Central memory CD4-positive, alpha-beta T cell (primary cell): ENCODE measurements around the gene HIVEP2.

ENCODE experiments used
- DNase-seq: peaks from one replicate; pipeline ENCODE4 v3.0.0; 2022

Gene HIVEP2

GRCh38 chr6:142726616-142727015 lies 218.4 kb downstream of the HIVEP2 start:
- DNase-seq = no peak

GRCh38 chr6:142725024-142725770 lies 219.8 kb downstream of the HIVEP2 start:
- DNase-seq = no peak

DNA sequence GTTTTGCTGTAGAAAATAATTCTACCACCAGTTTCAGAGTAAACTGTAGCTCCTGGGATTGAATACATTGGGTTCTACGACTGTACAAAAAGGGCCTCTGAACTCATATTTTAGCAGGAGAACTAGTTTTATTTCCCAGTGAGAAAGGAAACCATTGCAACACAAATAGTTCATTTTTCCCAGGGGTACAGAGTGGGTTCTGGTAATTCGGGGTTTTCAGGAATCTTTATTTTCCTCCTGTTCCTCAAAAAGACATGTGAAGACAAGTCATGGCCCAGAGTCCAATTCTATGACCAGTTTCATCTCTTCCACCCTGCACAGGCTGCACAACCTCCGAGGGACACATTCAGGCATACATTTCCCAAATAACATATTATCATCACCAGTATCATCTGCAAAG lies 222.1 kb downstream of the HIVEP2 start:
- DNase-seq = no peak

- DNase-seq = no peak
These were observed 223.0 kb downstream of the HIVEP2 start for GRCh38 chr6:142722012-142722411.

- no peak for DNase-seq
These were observed 223.6 kb downstream of the HIVEP2 start for GRCh38 chr6:142721215-142721920.

DNA sequence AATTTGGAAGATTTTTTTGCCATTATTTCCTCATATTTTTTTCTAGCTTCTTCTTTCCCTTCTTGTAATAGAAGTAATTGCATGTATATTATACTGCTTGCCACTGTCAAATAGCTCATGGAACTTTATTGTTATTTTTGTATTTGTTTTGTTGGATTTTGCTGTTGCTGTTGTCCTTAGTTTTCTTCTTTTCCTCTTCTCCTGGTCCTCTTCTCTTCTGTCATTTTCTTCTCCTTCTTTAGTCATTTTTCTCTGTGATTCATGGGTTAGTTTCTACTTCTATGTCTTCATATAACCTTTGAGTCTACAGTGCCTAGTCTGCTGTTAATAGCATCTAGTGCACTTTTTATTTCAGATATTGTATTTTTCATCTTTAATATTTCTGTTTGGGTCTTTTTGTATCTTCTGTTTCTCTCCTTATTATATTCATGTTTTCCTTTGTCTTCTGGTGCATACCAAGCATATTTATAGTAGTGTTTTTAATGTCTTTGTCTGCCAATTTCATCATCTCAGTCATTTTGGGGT lies 226.2 kb downstream of the HIVEP2 start:
- no peak for DNase-seq

- DNase-seq = no peak
These were observed 228.9 kb downstream of the HIVEP2 start for GRCh38 chr6:142716097-142716496.

DNA sequence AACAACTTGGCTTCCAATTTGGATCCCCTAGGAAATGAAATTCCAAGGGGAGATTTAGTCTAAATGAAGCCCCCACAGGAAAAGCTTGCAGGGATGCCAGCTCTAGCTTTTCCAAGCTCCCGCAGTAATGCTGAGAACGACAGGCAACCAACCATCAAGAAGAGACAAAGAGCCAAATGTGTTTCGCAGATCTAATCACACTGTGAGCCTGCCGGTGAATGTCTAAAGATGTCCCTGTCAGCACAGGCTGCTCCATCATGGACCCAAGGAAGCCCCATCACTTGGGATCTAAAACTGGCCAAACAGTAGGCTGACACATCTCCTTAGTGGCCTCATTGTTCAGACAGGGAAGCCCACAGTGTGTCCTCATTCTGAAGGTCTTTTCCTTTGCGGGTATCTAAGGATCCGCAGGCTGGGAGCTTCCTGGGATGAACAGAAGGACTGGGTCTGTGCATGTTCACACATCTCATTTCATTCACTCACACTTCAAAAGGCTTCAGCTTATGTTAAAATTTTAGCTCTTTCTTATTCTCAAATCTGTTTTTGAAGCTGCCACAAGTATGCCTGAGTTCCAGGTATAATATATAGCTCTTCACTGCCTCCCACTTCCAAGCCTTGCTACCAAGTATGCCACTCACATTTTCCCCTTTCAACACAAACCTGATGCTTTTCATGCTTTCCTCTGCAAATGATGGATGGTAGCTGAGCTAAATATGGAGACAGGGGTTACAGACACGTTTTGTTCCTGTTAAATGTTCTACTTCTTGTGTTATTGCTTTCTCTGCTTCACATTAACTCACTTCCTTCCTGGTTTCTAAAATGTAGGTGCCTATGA lies 229.8 kb downstream of the HIVEP2 start:
- DNase-seq = no peak

DNA sequence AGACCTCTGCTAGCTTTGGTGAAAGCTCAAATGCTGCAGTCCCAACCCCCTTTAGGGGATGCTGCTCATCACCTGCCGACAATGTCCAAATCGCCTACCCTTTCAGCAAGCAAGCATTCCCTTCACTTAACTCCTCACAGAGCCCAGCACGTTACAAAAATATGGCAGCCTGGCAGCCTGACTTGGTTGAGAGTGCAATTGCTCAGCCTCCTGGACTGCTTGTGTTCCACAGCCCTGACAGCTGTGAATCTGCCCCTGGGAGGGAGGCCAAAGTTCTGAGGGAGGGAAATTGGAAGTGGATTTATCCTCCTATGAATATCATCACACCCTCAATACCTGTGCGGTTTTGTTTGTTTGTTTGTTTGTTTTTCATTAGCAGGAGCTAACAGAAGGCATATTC lies 231.0 kb downstream of the HIVEP2 start:
- no peak for DNase-seq

- DNase-seq = no peak
These were observed 232.7 kb downstream of the HIVEP2 start for GRCh38 chr6:142712231-142712630.

DNA sequence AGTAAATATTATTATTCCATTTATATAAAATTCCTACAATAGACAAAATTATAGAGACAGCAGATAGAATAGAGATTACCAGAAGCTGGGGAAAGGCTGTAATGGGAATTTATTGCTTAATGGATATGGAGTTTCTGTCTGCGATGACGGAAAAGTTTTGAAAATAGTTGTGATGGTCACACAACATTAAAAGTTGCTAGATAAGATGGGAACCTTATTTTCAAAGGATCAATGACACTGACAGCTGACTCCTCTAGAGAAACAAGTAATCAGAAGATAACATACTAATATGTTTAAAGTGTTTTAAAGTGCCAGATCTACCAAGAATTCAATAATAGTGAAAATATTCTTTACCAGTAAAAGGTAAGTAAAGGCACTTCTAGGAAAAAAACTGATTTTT lies 236.3 kb downstream of the HIVEP2 start:
- DNase-seq = no peak

DNA sequence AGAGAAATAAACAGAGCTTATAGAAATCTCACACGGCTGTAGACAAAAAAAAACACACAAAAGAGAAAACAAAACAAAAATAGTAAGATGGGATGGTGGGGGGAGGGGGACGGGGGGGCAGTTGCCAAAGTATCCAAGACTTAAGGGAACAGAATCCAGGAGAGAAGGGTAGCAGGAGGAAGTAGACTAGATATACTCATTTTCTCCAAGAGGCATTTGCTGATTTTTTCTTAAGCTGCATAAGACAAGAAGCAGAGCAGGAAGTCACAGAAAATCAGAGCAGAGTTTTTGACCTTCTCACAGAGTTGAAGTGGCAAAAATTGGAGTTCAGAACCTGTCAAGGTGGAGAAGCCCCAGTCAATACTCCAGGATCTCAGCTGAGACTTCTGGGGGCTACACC lies 237.7 kb downstream of the HIVEP2 start:
- no peak for DNase-seq

DNA sequence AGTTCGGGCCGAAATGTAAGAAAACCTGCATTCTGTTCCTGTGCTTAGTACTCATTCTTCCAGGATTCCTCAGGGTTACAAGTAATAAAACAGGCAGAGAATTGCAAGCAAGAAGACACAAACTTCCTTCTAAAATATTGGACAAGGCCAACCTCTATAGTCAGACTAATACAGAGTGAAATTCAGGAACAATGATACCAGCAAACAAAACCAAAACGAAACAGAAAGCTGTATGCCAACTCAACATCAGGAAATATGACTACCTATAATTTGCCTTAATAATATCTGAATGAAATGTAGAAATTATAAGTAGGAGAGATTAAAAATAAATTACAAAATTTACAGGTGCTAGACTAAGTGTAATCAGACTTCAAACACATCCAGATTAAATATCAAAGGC lies 238.8 kb downstream of the HIVEP2 start:
- DNase-seq = no peak

DNA sequence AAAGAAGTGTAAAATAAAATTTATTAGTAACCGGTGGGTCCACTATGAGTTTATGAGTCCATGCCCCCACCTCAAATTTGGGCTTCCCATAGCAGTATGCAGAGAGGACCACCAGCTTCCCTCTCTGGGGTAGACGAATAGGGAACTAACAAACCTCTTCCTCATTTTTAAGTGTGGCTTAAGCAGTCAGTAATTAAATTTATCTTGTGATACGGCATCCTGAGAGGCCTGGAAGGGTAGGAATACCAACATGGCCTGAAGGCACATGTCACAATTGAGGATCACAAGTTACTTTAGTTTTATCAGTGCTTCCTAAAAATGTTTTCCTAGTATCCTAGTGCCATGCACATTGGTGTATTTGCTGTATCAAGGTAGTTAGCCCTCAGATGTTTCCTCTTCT lies 239.9 kb downstream of the HIVEP2 start:
- no peak for DNase-seq

- DNase-seq = no peak
These were observed 242.2 kb downstream of the HIVEP2 start for GRCh38 chr6:142702501-142703460.
